Kidney tubule cell (primary cell): Measurements from ENCODE around the gene SERTAD4.
A peak's percentile ranks its signal among the peaks of the same experiment; 100 is the strongest.

Source experiments
- DNase-seq: peaks from one replicate; pipeline ENCODE4 v3.0.0-alpha.2; 2018; ENCODE audit warnings: low spot score

The SERTAD4 gene

GRCh38 chr1:210233216-210233494 lies 559 bp downstream of the SERTAD4 start:
- peak; percentile 33 for DNase-seq

GRCh38 chr1:210233495-210234328 lies 1.1 kb downstream of the SERTAD4 start:
- peak; percentile 81 for DNase-seq

GRCh38 chr1:210234329-210234757 lies 1.7 kb downstream of the SERTAD4 start:
- DNase-seq = no peak

- no peak for DNase-seq
These were observed 2.9 kb downstream of the SERTAD4 start for GRCh38 chr1:210235363-210236053.

GRCh38 chr1:210236386-210236839 lies 3.8 kb downstream of the SERTAD4 start:
- DNase-seq = no peak

GRCh38 chr1:210236840-210237409 lies 4.3 kb downstream of the SERTAD4 start:
- peak; percentile 33 for DNase-seq

- DNase-seq = no peak
These were observed 4.9 kb downstream of the SERTAD4 start for GRCh38 chr1:210237479-210237878.

- DNase-seq = no peak
These were observed 5.4 kb downstream of the SERTAD4 start for GRCh38 chr1:210237981-210238380.

GRCh38 chr1:210239349-210240111 lies 6.9 kb downstream of the SERTAD4 start:
- peak; percentile 85 for DNase-seq

- no peak for DNase-seq
These were observed 8.5 kb downstream of the SERTAD4 start for GRCh38 chr1:210241121-210241520.

- DNase-seq = peak; percentile 55
These were observed 12.3 kb downstream of the SERTAD4 start for GRCh38 chr1:210244746-210245367.

- DNase-seq = peak; percentile 37
These were observed 13.9 kb downstream of the SERTAD4 start for GRCh38 chr1:210246447-210246846.

- DNase-seq = no peak
These were observed 15.7 kb downstream of the SERTAD4 start for GRCh38 chr1:210248341-210248740.

- peak; percentile 68 for DNase-seq
These were observed 18.0 kb downstream of the SERTAD4 start for GRCh38 chr1:210250665-210250997.

GRCh38 chr1:210250998-210251679 lies 18.5 kb downstream of the SERTAD4 start:
- peak; percentile 95 for DNase-seq

GRCh38 chr1:210251680-210252490 lies 19.3 kb downstream of the SERTAD4 start:
- no peak for DNase-seq

GRCh38 chr1:210252621-210253051 lies 20.0 kb downstream of the SERTAD4 start:
- peak; percentile 78 for DNase-seq

GRCh38 chr1:210254298-210254697 lies 21.7 kb downstream of the SERTAD4 start:
- no peak for DNase-seq

- DNase-seq = peak; percentile 81
These were observed 25.3 kb downstream of the SERTAD4 start for GRCh38 chr1:210257698-210258529.

GRCh38 chr1:210259561-210259960 lies 27.0 kb downstream of the SERTAD4 start:
- DNase-seq = no peak
